ENCODE measurements around the gene HEXD.
"Not testable (repeated sequence)": the region's sequence is repeated elsewhere in the genome, so short reads cannot be mapped to it uniquely, and the experiment has no call there.

HEXD gene

GRCh38 chr17:82452162-82452561 lies 34.0 kb downstream of the HEXD start:
- H3K79me1 ChIP-seq (replicated peaks; ENCODE audit: low read length, poor library complexity, severe bottlenecking): peaks cover 18% of the 10 kb centered on the region
- DNase-seq: no peak
- no peak overlapping the region for H3K4me2 ChIP-seq (ENCODE audit: low read length, poor library complexity, severe bottlenecking)
- H2BK12ac ChIP-seq (ENCODE audit: low read length in 2 of 2): no peak overlapping the region
- H4K8ac ChIP-seq (ENCODE audit: low read length): no peak overlapping the region
- no peaks in the 10 kb centered on the region for H3K27me3 ChIP-seq (ENCODE audit: control insufficient read depth in 1 of 2, insufficient read depth in 1 of 2, low read length in 2 of 2)
- H3K18ac ChIP-seq (ENCODE audit: low read depth in 1 of 2, low read length in 2 of 2): no peak overlapping the region
- H3K36me3 ChIP-seq (ENCODE audit: control insufficient read depth in 1 of 2, insufficient read depth in 2 of 2, low read depth in 1 of 2, low read length in 2 of 2): peaks cover 6 to 10% of the 10 kb centered on the region in 2 experiments
- no peak overlapping the region for H2AK5ac ChIP-seq (ENCODE audit: low read length, severe bottlenecking)
- H4K91ac ChIP-seq (ENCODE audit: low read length): no peak overlapping the region
- no peak overlapping the region for H3K27ac ChIP-seq (ENCODE audit: low read length, poor library complexity, severe bottlenecking)
- H2AFZ ChIP-seq (ENCODE audit: low read depth, low read length): no peak overlapping the region
- H3K4ac ChIP-seq (ENCODE audit: low read depth in 1 of 2, low read length in 2 of 2): no peak overlapping the region
- no peak overlapping the region for H3K9ac ChIP-seq (ENCODE audit: low read length)
- no peak overlapping the region for H2BK120ac ChIP-seq (ENCODE audit: low read depth, low read length)
- H3K4me3 ChIP-seq (ENCODE audit: insufficient read depth in 1 of 2, low read depth in 1 of 2, low read length in 2 of 2): no peak overlapping the region
- H3K9me3 ChIP-seq (ENCODE audit: control insufficient read depth, low read length): no peaks in the 10 kb centered on the region
- no peak overlapping the region for H2BK15ac ChIP-seq (ENCODE audit: low read depth, poor library complexity, severe bottlenecking)
- H3K23ac ChIP-seq (ENCODE audit: low read length in 2 of 2): no peak overlapping the region
- 97% methylated on average over 3 of the region's 3 CpGs for WGBS
- H2BK5ac ChIP-seq (ENCODE audit: low read depth, low read length, poor library complexity, severe bottlenecking): no peak overlapping the region
- no peak overlapping the region for H3K14ac ChIP-seq (ENCODE audit: low read length in 2 of 2)
- peaks cover 13% of the 10 kb centered on the region for H3K4me1 ChIP-seq (ENCODE audit: control insufficient read depth, insufficient read depth, low read depth, low read length)

DNA sequence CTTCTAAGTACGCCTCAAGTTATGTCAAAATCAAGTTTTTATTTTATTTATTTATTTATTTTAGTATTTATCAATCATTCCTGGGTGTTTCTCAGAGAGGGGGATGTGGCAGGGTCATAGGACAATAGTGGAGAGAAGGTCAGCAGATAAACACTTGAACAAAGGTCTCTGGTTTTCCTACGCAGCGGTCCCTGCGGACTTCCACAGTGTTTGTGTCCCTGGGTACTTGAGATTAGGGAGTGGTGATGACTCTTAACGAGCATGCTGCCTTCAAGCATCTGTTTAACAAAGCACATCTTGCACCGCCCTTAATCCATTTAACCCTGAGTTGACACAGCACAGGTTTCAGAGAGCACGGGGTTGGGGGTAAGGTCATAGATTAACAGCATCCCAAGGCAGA lies 35.0 kb downstream of the HEXD start:
- not testable (repeated sequence) for H4K91ac ChIP-seq (ENCODE audit: low read length); H3K27ac ChIP-seq (ENCODE audit: low read length, poor library complexity, severe bottlenecking); H3K36me3 ChIP-seq (ENCODE audit: control insufficient read depth in 1 of 2, insufficient read depth in 2 of 2, low read depth in 1 of 2, low read length in 2 of 2); H2BK120ac ChIP-seq (ENCODE audit: low read depth, low read length); H3K4ac ChIP-seq (ENCODE audit: low read depth in 1 of 2, low read length in 2 of 2); H3K9ac ChIP-seq (ENCODE audit: low read length); H3K18ac ChIP-seq (ENCODE audit: low read depth in 1 of 2, low read length in 2 of 2); H2AFZ ChIP-seq (ENCODE audit: low read depth, low read length); H2AK5ac ChIP-seq (ENCODE audit: low read length, severe bottlenecking); H4K8ac ChIP-seq (ENCODE audit: low read length); H2BK12ac ChIP-seq (ENCODE audit: low read length in 2 of 2); H3K14ac ChIP-seq (ENCODE audit: low read length in 2 of 2); H3K9me3 ChIP-seq (ENCODE audit: control insufficient read depth, low read length); H3K4me3 ChIP-seq (ENCODE audit: insufficient read depth in 1 of 2, low read depth in 1 of 2, low read length in 2 of 2); H2BK5ac ChIP-seq (ENCODE audit: low read depth, low read length, poor library complexity, severe bottlenecking); H2BK15ac ChIP-seq (ENCODE audit: low read depth, poor library complexity, severe bottlenecking); H3K27me3 ChIP-seq (ENCODE audit: control insufficient read depth in 1 of 2, insufficient read depth in 1 of 2, low read length in 2 of 2); DNase-seq; H3K4me2 ChIP-seq (ENCODE audit: low read length, poor library complexity, severe bottlenecking); H3K23ac ChIP-seq (ENCODE audit: low read length in 2 of 2)
- 64% methylated on average over 5 of the region's 7 CpGs for WGBS
- Histone ChIP-seq H3K79me1 (replicated peaks; ENCODE audit: low read length, poor library complexity, severe bottlenecking) (peaks cover 14% of the 10 kb centered on the region), H3K4me1 (ENCODE audit: control insufficient read depth, insufficient read depth, low read depth, low read length) (peaks cover 15% of the 10 kb centered on the region)

- not testable (repeated sequence) for H3K18ac ChIP-seq (ENCODE audit: low read depth in 1 of 2, low read length in 2 of 2); DNase-seq; H2AK5ac ChIP-seq (ENCODE audit: low read length, severe bottlenecking); H3K9ac ChIP-seq (ENCODE audit: low read length); H3K4ac ChIP-seq (ENCODE audit: low read depth in 1 of 2, low read length in 2 of 2); H2BK5ac ChIP-seq (ENCODE audit: low read depth, low read length, poor library complexity, severe bottlenecking); H3K9me3 ChIP-seq (ENCODE audit: control insufficient read depth, low read length); H3K4me2 ChIP-seq (ENCODE audit: low read length, poor library complexity, severe bottlenecking); H2BK15ac ChIP-seq (ENCODE audit: low read depth, poor library complexity, severe bottlenecking); H3K27me3 ChIP-seq (ENCODE audit: control insufficient read depth in 1 of 2, insufficient read depth in 1 of 2, low read length in 2 of 2); H3K27ac ChIP-seq (ENCODE audit: low read length, poor library complexity, severe bottlenecking); H3K14ac ChIP-seq (ENCODE audit: low read length in 2 of 2); H2AFZ ChIP-seq (ENCODE audit: low read depth, low read length); H3K36me3 ChIP-seq (ENCODE audit: control insufficient read depth in 1 of 2, insufficient read depth in 2 of 2, low read depth in 1 of 2, low read length in 2 of 2); H4K8ac ChIP-seq (ENCODE audit: low read length); H4K91ac ChIP-seq (ENCODE audit: low read length); H3K23ac ChIP-seq (ENCODE audit: low read length in 2 of 2); H2BK12ac ChIP-seq (ENCODE audit: low read length in 2 of 2); H2BK120ac ChIP-seq (ENCODE audit: low read depth, low read length); H3K4me3 ChIP-seq (ENCODE audit: insufficient read depth in 1 of 2, low read depth in 1 of 2, low read length in 2 of 2)
- peaks cover 15% of the 10 kb centered on the region for H3K4me1 ChIP-seq (ENCODE audit: control insufficient read depth, insufficient read depth, low read depth, low read length)
- peaks cover 14% of the 10 kb centered on the region for H3K79me1 ChIP-seq (replicated peaks; ENCODE audit: low read length, poor library complexity, severe bottlenecking)
- 93% methylated on average over 20 of the region's 21 CpGs for WGBS
Observed at GRCh38 chr17:82453706-82454105, 35.6 kb downstream of the HEXD start.

- no peak overlapping the region for H2BK5ac ChIP-seq (ENCODE audit: low read depth, low read length, poor library complexity, severe bottlenecking)
- 79% methylated on average over 10 of the region's 10 CpGs for whole genome bisulfite sequencing
- peak overlapping the region in 1 of 2 experiments; percentile 58 for H3K18ac ChIP-seq (ENCODE audit: low read depth in 1 of 2, low read length in 2 of 2)
- peak overlapping the region; percentile 26 for H3K27ac ChIP-seq (ENCODE audit: low read length, poor library complexity, severe bottlenecking)
- peaks cover 18 to 20% of the 10 kb centered on the region in 2 experiments for H3K36me3 ChIP-seq (ENCODE audit: control insufficient read depth in 1 of 2, insufficient read depth in 2 of 2, low read depth in 1 of 2, low read length in 2 of 2)
- H3K4me3 ChIP-seq (ENCODE audit: insufficient read depth in 1 of 2, low read depth in 1 of 2, low read length in 2 of 2): peak overlapping the region in 1 of 2 experiments; percentile 95
- peak; percentile 33 for DNase-seq
- H3K27me3 ChIP-seq (ENCODE audit: control insufficient read depth in 1 of 2, insufficient read depth in 1 of 2, low read length in 2 of 2): no peaks in the 10 kb centered on the region
- H2BK12ac ChIP-seq (ENCODE audit: low read length in 2 of 2): peak overlapping the region in 1 of 2 experiments; percentile 38
- peaks cover 15% of the 10 kb centered on the region for H3K79me1 ChIP-seq (replicated peaks; ENCODE audit: low read length, poor library complexity, severe bottlenecking)
- no peak overlapping the region for H3K4me2 ChIP-seq (ENCODE audit: low read length, poor library complexity, severe bottlenecking)
- H4K8ac ChIP-seq (ENCODE audit: low read length): peak overlapping the region; percentile 35
- no peak overlapping the region for H2BK120ac ChIP-seq (ENCODE audit: low read depth, low read length)
- H2AFZ ChIP-seq (ENCODE audit: low read depth, low read length): no peak overlapping the region
- H3K23ac ChIP-seq (ENCODE audit: low read length in 2 of 2): no peak overlapping the region
- H3K4ac ChIP-seq (ENCODE audit: low read depth in 1 of 2, low read length in 2 of 2): peak overlapping the region in 1 of 2 experiments; percentile 12
- H2BK15ac ChIP-seq (ENCODE audit: low read depth, poor library complexity, severe bottlenecking): no peak overlapping the region
- no peak overlapping the region for H2AK5ac ChIP-seq (ENCODE audit: low read length, severe bottlenecking)
- H3K9ac ChIP-seq (ENCODE audit: low read length): peak overlapping the region; percentile 96
- H3K9me3 ChIP-seq (ENCODE audit: control insufficient read depth, low read length): no peaks in the 10 kb centered on the region
- peaks cover 12% of the 10 kb centered on the region for H3K4me1 ChIP-seq (ENCODE audit: control insufficient read depth, insufficient read depth, low read depth, low read length)
- no peak overlapping the region for H3K14ac ChIP-seq (ENCODE audit: low read length in 2 of 2)
- H4K91ac ChIP-seq (ENCODE audit: low read length): peak overlapping the region; percentile 37
Observed at GRCh38 chr17:82457073-82457928, 39.2 kb downstream of the HEXD start.
